HepG2 (cell line): ENCODE data around the gene SMIM36. TPM values are rescaled to one million over a fixed set of nuclear protein-coding genes. Genes with fewer than 3 reads are reported as not detected.

Experiments
- FOXO1 ChIP-seq: sonication (generic); formaldehyde crosslinking; IDR thresholded peaks from 2 replicates; pipeline ENCODE4 v1.4.0; 2020; ENCODE audit warnings: missing genetic modification reagents
- KAT8 ChIP-seq: IDR thresholded peaks from 2 replicates; pipeline ENCODE4 v1.6.1; 2016; ENCODE audit warnings: missing genetic modification reagents, missing compliant biosample characterization
- KDM6A ChIP-seq: IDR thresholded peaks from 2 replicates; pipeline ENCODE4 v1.6.1; 2016; ENCODE audit warnings: low read depth
- KLF16 ChIP-seq, 2 experiments: sonication (generic) in 1 of 2; formaldehyde crosslinking in 1 of 2; IDR thresholded peaks; 2 replicates each; pipeline versions ENCODE4 v1.6.1 to v1.8.0; 2016 to 2023; ENCODE audit warnings: missing genetic modification reagents in 2 of 2, missing compliant biosample characterization in 1 of 2
- POLR2A ChIP-seq, 2 experiments: IDR thresholded peaks; 2 replicates each; pipeline ENCODE4 v1.6.1; 2011; ENCODE audit warnings: low read depth in 2 of 2, low read length in 2 of 2, mild to moderate bottlenecking in 1 of 2, moderate library complexity in 1 of 2; ENCODE audit not compliant: insufficient read depth in 1 of 2
- SOX5 ChIP-seq: IDR thresholded peaks from 2 replicates; pipeline ENCODE4 v1.6.1; 2016; ENCODE audit warnings: borderline replicate concordance
- SRF ChIP-seq: IDR thresholded peaks from 2 replicates; pipeline ENCODE4 v1.6.1; 2011; ENCODE audit warnings: mild to moderate bottlenecking, low read depth, low read length, moderate library complexity
- ZNF101 ChIP-seq: sonication (generic); formaldehyde crosslinking; IDR thresholded peaks from 2 replicates; pipeline ENCODE4 v1.4.0; 2020; ENCODE audit warnings: mild to moderate bottlenecking, low read depth, missing genetic modification reagents, borderline replicate concordance
- ZNF124 ChIP-seq: sonication (generic); formaldehyde crosslinking; IDR thresholded peaks from 2 replicates; pipeline ENCODE4 v1.4.0; 2020; ENCODE audit warnings: missing genetic modification reagents
- ZNF143 ChIP-seq: sonication (generic); formaldehyde crosslinking; IDR thresholded peaks from 2 replicates; pipeline ENCODE4 v1.4.0; 2020; ENCODE audit warnings: missing genetic modification reagents
- ZNF20 ChIP-seq: sonication (generic); formaldehyde crosslinking; IDR thresholded peaks from 2 replicates; pipeline ENCODE4 v1.4.0; 2020; ENCODE audit warnings: mild to moderate bottlenecking, moderate library complexity, missing genetic modification reagents
- ZNF3 ChIP-seq: IDR thresholded peaks from 2 replicates; pipeline ENCODE4 v1.7.0; 2017; ENCODE audit warnings: inconsistent platforms
- ZNF432 ChIP-seq: sonication (generic); formaldehyde crosslinking; IDR thresholded peaks from 2 replicates; pipeline ENCODE4 v1.5.0; 2020; ENCODE audit warnings: missing genetic modification reagents, mild to moderate bottlenecking, borderline replicate concordance
- ZNF770 ChIP-seq: sonication (generic); formaldehyde crosslinking; IDR thresholded peaks from 2 replicates; pipeline ENCODE4 v1.5.0; 2020; ENCODE audit warnings: mild to moderate bottlenecking, missing genetic modification reagents
- polyA plus RNA-seq, 8 experiments: library from polyadenylated mRNA; depleted of rRNA in 3 of 8; stranded (reverse) in 7 of 8; unstranded in 1 of 8; fragments of >200 nt; fragmentation: Illumina TruSeq in 4 of 8; extraction: Trizol in 4 of 8; gene quantifications; 2 replicates each; pipeline versions ENCODE4 v1.2.1 to v1.2.3, GENCODE V29; 2011 to 2016; ENCODE audit warnings: low read depth in 4 of 8, missing spikeins in 1 of 8, mixed read lengths in 1 of 8; ENCODE audit not compliant: insufficient read depth in 1 of 8
- total RNA-seq, 5 experiments: library from RNA; depleted of rRNA; stranded (reverse); fragments of >200 nt; fragmentation: Illumina TruSeq; extraction: Trizol; gene quantifications; 2 replicates each; pipeline ENCODE4 v1.2.3, GENCODE V29; 2016; ENCODE audit warnings: low read depth in 1 of 5
- TF ChIP-seq, protein P1 (sequence below): sonication (generic); formaldehyde crosslinking; IDR thresholded peaks from 2 replicates; pipeline ENCODE4 v1.8.0; 2022; ENCODE audit warnings: mild to moderate bottlenecking, missing genetic modification reagents; ENCODE audit not compliant: insufficient replicate concordance
- TF ChIP-seq, protein P2 (sequence below): sonication (generic); formaldehyde crosslinking; IDR thresholded peaks from 2 replicates; pipeline ENCODE4 v1.9.0; 2022; ENCODE audit warnings: low read depth, missing genetic modification reagents
- TF ChIP-seq, protein P3 (sequence below): sonication (generic); formaldehyde crosslinking; IDR thresholded peaks from 2 replicates; pipeline ENCODE4 v1.9.0; 2022; ENCODE audit warnings: missing genetic modification reagents, mild to moderate bottlenecking, borderline replicate concordance
- TF ChIP-seq, protein P4 (sequence below): sonication (generic); formaldehyde crosslinking; IDR thresholded peaks from 2 replicates; pipeline ENCODE4 v1.4.0; 2020; ENCODE audit warnings: low read depth, mild to moderate bottlenecking, missing genetic modification reagents

The SMIM36 gene
- total and polyA plus RNA-seq, 2 of the 13 experiments (the other 11 are each of a cell fraction or from before 2014, with no cell fraction given) = not detected

DNA sequence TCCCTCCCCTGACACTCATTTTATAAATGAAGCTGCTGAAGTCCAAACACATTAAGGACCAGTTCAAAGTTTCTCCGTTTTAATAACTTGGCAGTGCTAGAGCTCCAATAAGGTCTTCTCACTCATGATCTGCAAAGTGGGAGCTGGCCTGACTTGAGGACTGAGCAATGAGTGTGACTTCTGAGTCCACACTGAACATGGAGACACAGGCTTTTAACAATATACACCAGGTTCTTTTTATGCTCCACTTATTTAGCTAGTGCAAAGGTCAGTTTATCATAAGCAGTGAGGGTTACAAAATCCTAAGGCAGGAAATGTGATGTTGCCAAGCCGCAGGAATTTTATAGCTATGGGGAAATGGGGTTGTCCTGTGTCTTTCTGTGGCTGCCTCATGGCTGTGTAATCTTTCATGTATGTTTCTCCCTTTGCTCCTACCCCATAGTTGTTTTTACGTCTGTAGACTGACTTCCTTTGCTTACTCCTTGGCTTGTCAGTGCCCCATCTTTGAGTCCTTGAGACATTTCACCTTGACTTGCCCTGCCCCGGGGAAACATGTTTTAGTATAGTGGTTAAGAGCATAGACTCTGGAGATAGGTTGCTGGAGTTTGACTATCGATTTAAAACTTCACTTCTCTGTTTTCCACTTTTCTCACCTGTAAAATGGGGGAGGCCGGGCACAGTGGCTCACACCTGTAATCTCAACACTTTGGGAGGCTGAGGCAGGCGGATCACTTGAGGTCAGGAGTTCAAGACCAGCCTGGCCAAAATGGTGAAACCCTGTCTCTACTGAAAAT is 77.4 kb downstream of the SMIM36 start (continued):
- TF ChIP-seq, protein P1, sequence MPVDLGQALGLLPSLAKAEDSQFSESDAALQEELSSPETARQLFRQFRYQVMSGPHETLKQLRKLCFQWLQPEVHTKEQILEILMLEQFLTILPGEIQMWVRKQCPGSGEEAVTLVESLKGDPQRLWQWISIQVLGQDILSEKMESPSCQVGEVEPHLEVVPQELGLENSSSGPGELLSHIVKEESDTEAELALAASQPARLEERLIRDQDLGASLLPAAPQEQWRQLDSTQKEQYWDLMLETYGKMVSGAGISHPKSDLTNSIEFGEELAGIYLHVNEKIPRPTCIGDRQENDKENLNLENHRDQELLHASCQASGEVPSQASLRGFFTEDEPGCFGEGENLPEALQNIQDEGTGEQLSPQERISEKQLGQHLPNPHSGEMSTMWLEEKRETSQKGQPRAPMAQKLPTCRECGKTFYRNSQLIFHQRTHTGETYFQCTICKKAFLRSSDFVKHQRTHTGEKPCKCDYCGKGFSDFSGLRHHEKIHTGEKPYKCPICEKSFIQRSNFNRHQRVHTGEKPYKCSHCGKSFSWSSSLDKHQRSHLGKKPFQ (CRISPR knock-in tag) = peak; percentile 70
- TF ChIP-seq KDM6A (CRISPR knock-in tag) (peak; percentile 66), SOX5 (CRISPR knock-in tag) (peak; percentile 70; the same call in 1 of the 2 replicates), ZNF20 (peak; percentile 54; the same call in 1 of the 2 replicates), ZNF432 (CRISPR knock-in tag) (no peak), SRF (no peak), KAT8 (peak; percentile 74), ZNF3 (CRISPR knock-in tag) (0 out of 2 replicates have a peak, but pooled peaks have one; percentile 17), ZNF124 (CRISPR knock-in tag) (peak; percentile 73; the same call in 1 of the 2 replicates), ZNF770 (CRISPR knock-in tag) (peak; percentile 3; the same call in 1 of the 2 replicates), KLF16 (CRISPR knock-in tag; IDR thresholded peaks at IDR 0.05) (peak in 1 of 2 experiments; percentile 69; a peak in 1 of 4 replicates), ZNF143 (no peak), POLR2A (IDR thresholded peaks at IDR 0.05; ENCODE audit: insufficient read depth in 1 of 2, low read depth in 2 of 2, low read length in 2 of 2) (peak; percentile 64 to 93), ZNF101 (CRISPR knock-in tag) (no peak), FOXO1 (CRISPR knock-in tag) (peak; percentile 89)
- TF ChIP-seq, protein P2, sequence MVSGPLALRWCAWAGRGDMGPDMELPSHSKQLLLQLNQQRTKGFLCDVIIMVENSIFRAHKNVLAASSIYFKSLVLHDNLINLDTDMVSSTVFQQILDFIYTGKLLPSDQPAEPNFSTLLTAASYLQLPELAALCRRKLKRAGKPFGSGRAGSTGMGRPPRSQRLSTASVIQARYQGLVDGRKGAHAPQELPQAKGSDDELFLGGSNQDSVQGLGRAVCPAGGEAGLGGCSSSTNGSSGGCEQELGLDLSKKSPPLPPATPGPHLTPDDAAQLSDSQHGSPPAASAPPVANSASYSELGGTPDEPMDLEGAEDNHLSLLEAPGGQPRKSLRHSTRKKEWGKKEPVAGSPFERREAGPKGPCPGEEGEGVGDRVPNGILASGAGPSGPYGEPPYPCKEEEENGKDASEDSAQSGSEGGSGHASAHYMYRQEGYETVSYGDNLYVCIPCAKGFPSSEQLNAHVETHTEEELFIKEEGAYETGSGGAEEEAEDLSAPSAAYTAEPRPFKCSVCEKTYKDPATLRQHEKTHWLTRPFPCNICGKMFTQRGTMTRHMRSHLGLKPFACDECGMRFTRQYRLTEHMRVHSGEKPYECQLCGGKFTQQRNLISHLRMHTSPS (CRISPR knock-in tag) = no peak
- TF ChIP-seq, protein P3, sequence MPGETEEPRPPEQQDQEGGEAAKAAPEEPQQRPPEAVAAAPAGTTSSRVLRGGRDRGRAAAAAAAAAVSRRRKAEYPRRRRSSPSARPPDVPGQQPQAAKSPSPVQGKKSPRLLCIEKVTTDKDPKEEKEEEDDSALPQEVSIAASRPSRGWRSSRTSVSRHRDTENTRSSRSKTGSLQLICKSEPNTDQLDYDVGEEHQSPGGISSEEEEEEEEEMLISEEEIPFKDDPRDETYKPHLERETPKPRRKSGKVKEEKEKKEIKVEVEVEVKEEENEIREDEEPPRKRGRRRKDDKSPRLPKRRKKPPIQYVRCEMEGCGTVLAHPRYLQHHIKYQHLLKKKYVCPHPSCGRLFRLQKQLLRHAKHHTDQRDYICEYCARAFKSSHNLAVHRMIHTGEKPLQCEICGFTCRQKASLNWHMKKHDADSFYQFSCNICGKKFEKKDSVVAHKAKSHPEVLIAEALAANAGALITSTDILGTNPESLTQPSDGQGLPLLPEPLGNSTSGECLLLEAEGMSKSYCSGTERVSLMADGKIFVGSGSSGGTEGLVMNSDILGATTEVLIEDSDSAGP (CRISPR knock-in tag) = peak; percentile 46; the same call in 1 of the 2 replicates
- TF ChIP-seq, protein P4, sequence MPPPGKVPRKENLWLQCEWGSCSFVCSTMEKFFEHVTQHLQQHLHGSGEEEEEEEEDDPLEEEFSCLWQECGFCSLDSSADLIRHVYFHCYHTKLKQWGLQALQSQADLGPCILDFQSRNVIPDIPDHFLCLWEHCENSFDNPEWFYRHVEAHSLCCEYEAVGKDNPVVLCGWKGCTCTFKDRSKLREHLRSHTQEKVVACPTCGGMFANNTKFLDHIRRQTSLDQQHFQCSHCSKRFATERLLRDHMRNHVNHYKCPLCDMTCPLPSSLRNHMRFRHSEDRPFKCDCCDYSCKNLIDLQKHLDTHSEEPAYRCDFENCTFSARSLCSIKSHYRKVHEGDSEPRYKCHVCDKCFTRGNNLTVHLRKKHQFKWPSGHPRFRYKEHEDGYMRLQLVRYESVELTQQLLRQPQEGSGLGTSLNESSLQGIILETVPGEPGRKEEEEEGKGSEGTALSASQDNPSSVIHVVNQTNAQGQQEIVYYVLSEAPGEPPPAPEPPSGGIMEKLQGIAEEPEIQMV (CRISPR knock-in tag) = peak; percentile 32; the same call in 1 of the 2 replicates
